IMR-90 (cell line): ENCODE results near the gene PI3. TPM values are rescaled to one million over a fixed set of nuclear protein-coding genes. Genes with fewer than 3 reads are reported as not detected.

ENCODE experiments used
- ATAC-seq: fragments of 200-7000 bp; cut with Tn5 transposase; 2 replicates; pipeline ENCODE4 v1.9.1; 2020; ENCODE audit warnings: low read depth, mild to moderate bottlenecking, moderate library complexity
- BruUV-seq: library from RNA; stranded (reverse); fragments of 400-500 nt; replicated peaks from 2 replicates; lab custom pipeline; 2021; lab: Mats Ljungman, UMichigan
- CTCF ChIA-PET: fragments of 300-600 bp; formaldehyde crosslinking; extraction: SDS; loops from one replicate; lab custom pipeline; 2021; ENCODE audit warnings: antibody characterized with exemption; lab: Yijun Ruan, JAX
- POLR2A ChIA-PET: fragments of 300-600 bp; sonication (Branson Sonifier 250); formaldehyde crosslinking; loops from one replicate; lab custom pipeline; 2022; ENCODE audit warnings: antibody characterized with exemption; ENCODE audit not compliant: unreplicated experiment; lab: Charles Lee
- DNase-seq: peaks from one replicate; pipeline ENCODE4 v3.0.0; 2013
- H2AFZ ChIP-seq: replicated peaks from 2 replicates; pipeline ENCODE3; 2013; ENCODE audit warnings: low read length, mild to moderate bottlenecking; ENCODE audit not compliant: poor library complexity
- H2AK5ac ChIP-seq: 2 replicates; pipeline ENCODE4 v1.6.1; 2013; ENCODE audit warnings: low read depth, low read length, inconsistent platforms
- H2AK9ac ChIP-seq: replicated peaks from 2 replicates; pipeline ENCODE3; 2013; ENCODE audit warnings: mild to moderate bottlenecking, low read depth, low read length, moderate library complexity; ENCODE audit not compliant: poor library complexity
- H2BK120ac ChIP-seq: 2 replicates; pipeline ENCODE4 v1.6.1; 2013; ENCODE audit warnings: low read depth, low read length, inconsistent platforms
- H2BK15ac ChIP-seq: 3 replicates; pipeline ENCODE4 v1.6.1; 2013; ENCODE audit warnings: low read depth, low read length, inconsistent platforms
- H2BK20ac ChIP-seq: 2 replicates; pipeline ENCODE4 v1.6.1; 2013; ENCODE audit warnings: low read depth, mild to moderate bottlenecking, inconsistent platforms, low read length, moderate library complexity
- H2BK5ac ChIP-seq: 2 replicates; pipeline ENCODE4 v1.6.1; 2013; ENCODE audit warnings: mild to moderate bottlenecking, low read depth, low read length, inconsistent platforms; ENCODE audit not compliant: poor library complexity, severe bottlenecking
- H3K14ac ChIP-seq: replicated peaks from 2 replicates; pipeline ENCODE4 v1.6.1; 2013; ENCODE audit warnings: low read depth, low read length, inconsistent platforms
- H3K18ac ChIP-seq: 2 replicates; pipeline ENCODE4 v1.6.1; 2013; ENCODE audit warnings: low read depth, low read length, control low read depth
- H3K23ac ChIP-seq: 2 replicates; pipeline ENCODE4 v1.6.1; 2013; ENCODE audit warnings: low read depth, low read length, inconsistent platforms
- H3K27ac ChIP-seq: 2 replicates; pipeline ENCODE4 v1.5.1; 2013; ENCODE audit warnings: mild to moderate bottlenecking, control low read depth, low read length; ENCODE audit not compliant: insufficient read depth
- H3K27me3 ChIP-seq: 2 replicates; pipeline ENCODE4 v1.6.1; 2013; ENCODE audit warnings: low read length; ENCODE audit not compliant: control insufficient read depth, insufficient read depth
- H3K36me3 ChIP-seq: 2 replicates; pipeline ENCODE4 v1.6.1; 2013; ENCODE audit warnings: low read length, mixed read lengths; ENCODE audit not compliant: control insufficient read depth, insufficient read depth
- H3K4ac ChIP-seq: 2 replicates; pipeline ENCODE4 v1.6.1; 2013; ENCODE audit warnings: low read depth, low read length, inconsistent platforms
- H3K4me1 ChIP-seq: 2 replicates; pipeline ENCODE4 v1.6.1; 2013; ENCODE audit warnings: low read length, mixed read lengths; ENCODE audit not compliant: control insufficient read depth, insufficient read depth
- H3K4me2 ChIP-seq: 2 replicates; pipeline ENCODE4 v1.6.1; 2013; ENCODE audit warnings: low read depth, mild to moderate bottlenecking, control low read depth, low read length, moderate library complexity
- H3K4me3 ChIP-seq: 2 replicates; pipeline ENCODE4 v1.5.1; 2013; ENCODE audit warnings: low read depth, mild to moderate bottlenecking, control low read depth, low read length, moderate library complexity; ENCODE audit not compliant: insufficient read depth
- H3K56ac ChIP-seq: 2 replicates; pipeline ENCODE4 v1.6.1; 2013; ENCODE audit warnings: low read length, inconsistent platforms; ENCODE audit not compliant: insufficient read depth; ENCODE audit errors: extremely low read depth
- H3K79me1 ChIP-seq, 2 experiments: 2 replicates each; pipeline ENCODE4 v1.6.1; 2013; ENCODE audit warnings: low read length in 2 of 2, inconsistent platforms in 1 of 2, low read depth in 1 of 2
- H3K9ac ChIP-seq: 2 replicates; pipeline ENCODE4 v1.6.1; 2013; ENCODE audit warnings: low read depth, low read length, control low read depth
- H3K9me1 ChIP-seq: 2 replicates; pipeline ENCODE4 v1.6.1; 2013; ENCODE audit warnings: low read length, inconsistent platforms; ENCODE audit not compliant: insufficient read depth
- H3K9me3 ChIP-seq: 2 replicates; pipeline ENCODE4 v1.6.1; 2013; ENCODE audit warnings: low read length; ENCODE audit not compliant: control insufficient read depth, insufficient read depth
- H4K20me1 ChIP-seq: 2 replicates; pipeline ENCODE4 v1.6.1; 2013; ENCODE audit warnings: low read length, inconsistent platforms; ENCODE audit not compliant: insufficient read depth
- H4K5ac ChIP-seq: 2 replicates; pipeline ENCODE4 v1.6.1; 2013; ENCODE audit warnings: mild to moderate bottlenecking, low read depth, low read length, control low read depth
- H4K8ac ChIP-seq, 2 experiments: 2 replicates each; pipeline ENCODE4 v1.6.1; 2013; ENCODE audit warnings: low read depth in 2 of 2, low read length in 2 of 2, control low read depth in 1 of 2, inconsistent platforms in 1 of 2
- H4K91ac ChIP-seq: 2 replicates; pipeline ENCODE4 v1.6.1; 2013; ENCODE audit warnings: low read depth, low read length, inconsistent platforms; ENCODE audit not compliant: insufficient read depth
- BHLHE40 ChIP-seq: fragments of 150-350 bp; IDR thresholded peaks from 2 replicates; pipeline ENCODE4 v1.6.1; 2016; ENCODE audit warnings: mild to moderate bottlenecking, low read depth, low read length
- CEBPB ChIP-seq: IDR thresholded peaks from 2 replicates; pipeline ENCODE4 v1.6.1; 2012; ENCODE audit warnings: low read depth, low read length, improper control_type of control experiment
- CHD1 ChIP-seq: IDR thresholded peaks from 2 replicates; pipeline ENCODE4 v1.6.1; 2012; ENCODE audit warnings: low read depth, low read length, improper control_type of control experiment
- CTCF ChIP-seq: conservative IDR thresholded peaks from 2 replicates; pipeline ENCODE4 v1.5.1; 2012; ENCODE audit warnings: mild to moderate bottlenecking, low read depth, low read length, improper control_type of control experiment
- ELK1 ChIP-seq: fragments of 150-350 bp; IDR thresholded peaks from 2 replicates; pipeline ENCODE4 v1.6.1; 2016; ENCODE audit warnings: low read depth, mild to moderate bottlenecking, low read length, moderate library complexity, borderline replicate concordance
- FOS ChIP-seq: fragments of 150-350 bp; IDR thresholded peaks from 2 replicates; pipeline ENCODE4 v1.6.1; 2016; ENCODE audit warnings: low read depth, low read length
- MAFK ChIP-seq: IDR thresholded peaks from 2 replicates; pipeline ENCODE4 v1.6.1; 2012; ENCODE audit warnings: low read depth, low read length, improper control_type of control experiment
- MAZ ChIP-seq: IDR thresholded peaks from 2 replicates; pipeline ENCODE4 v1.6.1; 2012; ENCODE audit warnings: low read depth, mild to moderate bottlenecking, low read length, improper control_type of control experiment, moderate library complexity, borderline replicate concordance
- MXI1 ChIP-seq: IDR thresholded peaks from 2 replicates; pipeline ENCODE4 v1.6.1; 2012; ENCODE audit warnings: low read depth, mild to moderate bottlenecking, low read length, moderate library complexity, borderline replicate concordance
- NFE2L2 ChIP-seq: fragments of 150-350 bp; IDR thresholded peaks from 2 replicates; pipeline ENCODE4 v1.6.1; 2016; ENCODE audit warnings: low read depth, mild to moderate bottlenecking, low read length
- POLR2A ChIP-seq: IDR thresholded peaks from 2 replicates; pipeline ENCODE4 v1.6.1; 2012; ENCODE audit warnings: mild to moderate bottlenecking, low read depth, low read length
- RAD21 ChIP-seq: IDR thresholded peaks from 2 replicates; pipeline ENCODE4 v1.6.1; 2012; ENCODE audit warnings: low read length, improper control_type of control experiment
- RCOR1 ChIP-seq: IDR thresholded peaks from 2 replicates; pipeline ENCODE4 v1.6.1; 2012; ENCODE audit warnings: mild to moderate bottlenecking, low read length, improper control_type of control experiment; ENCODE audit not compliant: insufficient replicate concordance
- RFX5 ChIP-seq: IDR thresholded peaks from 2 replicates; pipeline ENCODE4 v1.8.0; 2012; ENCODE audit warnings: low read depth, mild to moderate bottlenecking, low read length, moderate library complexity
- SMC3 ChIP-seq: fragments of 150-350 bp; IDR thresholded peaks from 2 replicates; pipeline ENCODE4 v1.6.1; 2016; ENCODE audit warnings: low read depth, mild to moderate bottlenecking, antibody characterized with exemption, low read length, moderate library complexity
- USF2 ChIP-seq: fragments of 150-350 bp; IDR thresholded peaks from 2 replicates; pipeline ENCODE4 v1.6.1; 2017; ENCODE audit warnings: mild to moderate bottlenecking, antibody characterized with exemption, low read length, low read depth
- WGBS, 2 experiments: methylation state at CpG; one replicate each; pipeline versions ENCODE4 v1.1.5 to v1.1.7; 2013; ENCODE audit warnings: missing lambda C conversion rate in 2 of 2; ENCODE audit not compliant: insufficient read length in 1 of 2; ENCODE audit errors: extremely low coverage in 2 of 2; 5-methylcytosine and 5-hydroxymethylcytosine counted together
- dilution Hi-C: fragments of 300-500 bp; cut with HindIII; formaldehyde crosslinking; loops from one replicate; pipeline ENCODE4 v1.14.3; 2018; ENCODE audit warnings: low sequenced_read_pairs; ENCODE audit not compliant: unreplicated experiment
- in situ Hi-C: fragments of 300-500 bp; cut with MboI; formaldehyde crosslinking; loops from 3 replicates; pipeline ENCODE4 v1.14.3; 2019; ENCODE audit warnings: low sequenced_read_pairs, inconsistent platforms, mixed read lengths
- intact Hi-C: fragments of 100-400 bp; cut with micrococcal nuclease; formaldehyde crosslinking; loops from 2 replicates; pipeline ENCODE4 v1.10.0; 2022
- polyA plus RNA-seq, 3 experiments: library from polyadenylated mRNA; depleted of rRNA; stranded (reverse); fragments of >200 nt; gene quantifications; 2 replicates each; pipeline ENCODE4 v1.2.3, GENCODE V29; 2012; ENCODE audit warnings: low replicate concordance in 1 of 3
- total RNA-seq: library from RNA; depleted of rRNA; stranded (reverse); fragments of >200 nt; gene quantifications from 2 replicates; pipeline ENCODE4 v1.2.3, GENCODE V29; 2012

Gene PI3
- total and polyA plus RNA-seq, 2 of the 4 experiments (the other 2 are of a cell fraction), result not detected

- no peak overlapping the region for H3K23ac ChIP-seq
- H3K56ac ChIP-seq, result no peak overlapping the region
- H3K18ac ChIP-seq, result no peak overlapping the region
- H3K4me2 ChIP-seq, result no peak overlapping the region
- no peaks in the 10 kb centered on the region for H3K9me3 ChIP-seq
- ChIA-PET POLR2A (no interaction called here), CTCF (interaction anchor here (0.6 kb wide), 1 partner anchor 96 kb away, joined by 3 read pairs; no protein-coding TSS in a partner anchor)
- no peak overlapping the region for H2BK15ac ChIP-seq
- no peak overlapping the region for H3K9ac ChIP-seq
- H3K79me1 ChIP-seq, result no peaks in the 10 kb centered on the region
- H2AK9ac ChIP-seq, result no peak overlapping the region
- H3K4ac ChIP-seq, result no peak overlapping the region
- no peak for DNase-seq
- H4K5ac ChIP-seq, result no peak overlapping the region
- H3K4me3 ChIP-seq, result no peak overlapping the region
- intact Hi-C loops (no loop called here), in situ Hi-C loops (no loop called here), dilution Hi-C loops (no loop called here)
- no peak overlapping the region for H4K91ac ChIP-seq
- no TSS peak for BruUV-seq
- WGBS, 2 experiments, result 13% methylated on average over 1 of the region's 1 CpG; no CpG with 5 or more reads in 1 of the 2 experiments
- no peak for ATAC-seq
- TF ChIP-seq MAFK (no peak), POLR2A (no peak), RAD21 (no peak), ELK1 (no peak), CHD1 (no peak), FOS (no peak), NFE2L2 (no peak), SMC3 (no peak), MAZ (no peak), USF2 (no peak), RCOR1 (no peak), RFX5 (no peak), CTCF (no peak), BHLHE40 (no peak), MXI1 (no peak), CEBPB (no peak)
- no peak overlapping the region for H2AK5ac ChIP-seq
- H4K8ac ChIP-seq, result no peak overlapping the region
- H3K4me1 ChIP-seq, result peaks cover under 1% of the 10 kb centered on the region; the same call in 1 of the 2 replicates
- no peaks in the 10 kb centered on the region for H4K20me1 ChIP-seq
- no peaks in the 10 kb centered on the region for H3K27me3 ChIP-seq
- no peak overlapping the region for H2BK20ac ChIP-seq
- H2BK120ac ChIP-seq, result no peak overlapping the region
- no peak overlapping the region for H2BK5ac ChIP-seq
- no peak overlapping the region for H2AFZ ChIP-seq
- no peak overlapping the region for H3K14ac ChIP-seq
- H3K36me3 ChIP-seq, result no peaks in the 10 kb centered on the region
- H3K9me1 ChIP-seq, result no peaks in the 10 kb centered on the region
- H3K27ac ChIP-seq, result no peak overlapping the region
These were observed 11.5 kb upstream of the PI3 start for GRCh38 chr20:45163083-45163803.
